ENCODE data around the gene DMBX1.
A peak's percentile ranks its signal among the peaks of the same experiment; 100 is the strongest.

DMBX1 gene

GRCh38 chr1:46517932-46518498, 28.4 kb downstream of the DMBX1 start:
- TF ChIP-seq CTCF (conservative IDR thresholded peaks at IDR 0.05; ENCODE audit: control insufficient read depth, insufficient read depth, low read depth, low read length), result no peak
- H3K4me3 ChIP-seq (ENCODE audit: control insufficient read depth, low read depth, low read length), result no peak overlapping the region
- DNase-seq (ENCODE audit: low read depth), result no peak

- DNase-seq (ENCODE audit: low read depth), result no peak
- no peak for TF ChIP-seq CTCF (conservative IDR thresholded peaks at IDR 0.05; ENCODE audit: control insufficient read depth, insufficient read depth, low read depth, low read length)
- no peak overlapping the region for H3K4me3 ChIP-seq (ENCODE audit: control insufficient read depth, low read depth, low read length)
These were observed 29.6 kb downstream of the DMBX1 start for GRCh38 chr1:46519209-46519608.

- no peak overlapping the region for H3K4me3 ChIP-seq (ENCODE audit: control insufficient read depth, low read depth, low read length)
- peak; percentile 61 for DNase-seq (ENCODE audit: low read depth)
- TF ChIP-seq CTCF (conservative IDR thresholded peaks at IDR 0.05; ENCODE audit: control insufficient read depth, insufficient read depth, low read depth, low read length), result no peak
These were observed 30.7 kb downstream of the DMBX1 start for GRCh38 chr1:46520063-46520911.

DNA sequence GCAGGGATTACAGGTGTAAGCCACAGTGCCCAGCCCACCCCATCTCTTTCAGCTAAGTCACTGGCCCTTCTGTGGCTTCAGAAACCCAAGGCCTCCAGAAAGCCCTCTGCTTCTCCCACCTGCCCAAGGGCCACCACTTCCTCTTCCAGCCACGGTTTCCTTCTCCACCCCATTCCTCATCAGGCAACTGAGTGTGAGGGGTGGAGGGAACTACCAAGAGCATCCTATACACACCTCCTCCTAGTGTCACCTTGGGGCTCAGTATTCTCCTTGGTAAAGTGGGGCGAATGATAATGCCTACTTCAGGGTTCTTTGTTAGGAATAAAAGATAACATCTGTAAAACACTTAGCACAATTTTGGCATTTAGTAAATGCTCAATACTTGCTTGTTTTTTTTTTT, 31.8 kb downstream of the DMBX1 start:
- no peak for DNase-seq (ENCODE audit: low read depth)
- TF ChIP-seq CTCF (conservative IDR thresholded peaks at IDR 0.05; ENCODE audit: control insufficient read depth, insufficient read depth, low read depth, low read length), result no peak
- H3K4me3 ChIP-seq (ENCODE audit: control insufficient read depth, low read depth, low read length), result no peak overlapping the region

GRCh38 chr1:46522184-46522968, 32.7 kb downstream of the DMBX1 start:
- DNase-seq (ENCODE audit: low read depth), result peak; percentile 83
- H3K4me3 ChIP-seq (ENCODE audit: control insufficient read depth, low read depth, low read length), result no peak overlapping the region
- no peak for TF ChIP-seq CTCF (conservative IDR thresholded peaks at IDR 0.05; ENCODE audit: control insufficient read depth, insufficient read depth, low read depth, low read length)

GRCh38 chr1:46522969-46523320, 33.3 kb downstream of the DMBX1 start:
- no peak for DNase-seq (ENCODE audit: low read depth)
- no peak overlapping the region for H3K4me3 ChIP-seq (ENCODE audit: control insufficient read depth, low read depth, low read length)
- TF ChIP-seq CTCF (conservative IDR thresholded peaks at IDR 0.05; ENCODE audit: control insufficient read depth, insufficient read depth, low read depth, low read length), result no peak

All from fibroblast of mammary gland (primary cell).